Hepatocyte (in vitro differentiated cells): Measurements from ENCODE around the gene WDR90. TPM values are rescaled to one million over a fixed set of nuclear protein-coding genes. Genes with fewer than 3 reads are reported as not detected.

Experiments
- DNase-seq: peaks from one replicate; pipeline ENCODE4 v3.0.0-alpha.2; 2016; ENCODE audit warnings: low spot score
- H2AFZ ChIP-seq: fragments of 200-600 bp; sonication (generic); 2 replicates; pipeline ENCODE4 v1.6.0; 2016; ENCODE audit warnings: antibody characterized with exemption, mild to moderate bottlenecking
- H3K27ac ChIP-seq: fragments of 200-600 bp; sonication (generic); 2 replicates; pipeline ENCODE4 v1.5.1; 2016; ENCODE audit warnings: mild to moderate bottlenecking
- H3K27me3 ChIP-seq: fragments of 200-600 bp; sonication (generic); 2 replicates; pipeline ENCODE4 v1.6.1; 2016
- H3K36me3 ChIP-seq: fragments of 200-600 bp; sonication (generic); replicated peaks from 2 replicates; pipeline ENCODE4 v1.5.1; 2016; ENCODE audit warnings: low read depth; ENCODE audit not compliant: insufficient read depth
- H3K4me1 ChIP-seq: fragments of 200-600 bp; sonication (generic); 2 replicates; pipeline ENCODE4 v1.5.1; 2016; ENCODE audit warnings: mild to moderate bottlenecking, moderate library complexity; ENCODE audit not compliant: insufficient read depth
- H3K4me2 ChIP-seq: fragments of 200-600 bp; sonication (generic); 2 replicates; pipeline ENCODE4 v1.6.0; 2016
- H3K4me3 ChIP-seq: fragments of 200-600 bp; sonication (generic); 2 replicates; pipeline ENCODE4 v1.5.1; 2016; ENCODE audit warnings: mild to moderate bottlenecking
- H3K79me2 ChIP-seq: fragments of 200-600 bp; sonication (generic); 2 replicates; pipeline ENCODE4 v1.6.0; 2017; ENCODE audit warnings: mild to moderate bottlenecking
- H3K9me2 ChIP-seq: fragments of 200-600 bp; sonication (generic); replicated peaks from 2 replicates; pipeline ENCODE4 v1.6.0; 2017; ENCODE audit warnings: mild to moderate bottlenecking; ENCODE audit not compliant: insufficient read depth
- H3K9me3 ChIP-seq: fragments of 200-600 bp; sonication (generic); 2 replicates; pipeline ENCODE4 v1.5.1; 2016; ENCODE audit warnings: low read depth, mild to moderate bottlenecking
- H4K20me1 ChIP-seq: fragments of 200-600 bp; sonication (generic); 2 replicates; pipeline ENCODE4 v1.6.0; 2016; ENCODE audit warnings: mild to moderate bottlenecking; ENCODE audit not compliant: insufficient read depth, poor library complexity, severe bottlenecking
- EZH2 ChIP-seq: fragments of 200-600 bp; sonication (generic); IDR thresholded peaks from 2 replicates; pipeline ENCODE4 v1.6.1; 2016; ENCODE audit warnings: antibody characterized with exemption, mild to moderate bottlenecking, borderline replicate concordance
- EZH2phosphoT487 ChIP-seq: fragments of 200-600 bp; sonication (generic); IDR thresholded peaks from one replicate; pipeline ENCODE4 v1.6.1; 2018; ENCODE audit warnings: antibody characterized with exemption, mild to moderate bottlenecking, low read depth, moderate library complexity; ENCODE audit not compliant: unreplicated experiment, severe bottlenecking
- WGBS: methylation state at CpG from one replicate; pipeline ENCODE4 v1.1.6; 2016; ENCODE audit warnings: low lambda C conversion rate; ENCODE audit errors: missing lambda C conversion rate; 5-methylcytosine and 5-hydroxymethylcytosine counted together
- polyA plus RNA-seq: library from polyadenylated mRNA; unstranded; fragments of >200 nt; fragmentation: Nextera tagmentation; extraction: Ambion mirVana; gene quantifications from 2 replicates; pipeline ENCODE4 v1.2.1, GENCODE V29; 2016
- total RNA-seq: library from RNA; depleted of rRNA; stranded (reverse); fragments of >200 nt; gene quantifications from 2 replicates; pipeline ENCODE4 v1.2.3, GENCODE V29; 2014
- TF ChIP-seq, protein P1 (sequence below): fragments of 200-600 bp; sonication (generic); IDR thresholded peaks from 2 replicates; pipeline ENCODE4 v1.5.1; 2016; ENCODE audit warnings: antibody characterized with exemption, mild to moderate bottlenecking; ENCODE audit not compliant: poor library complexity

Gene WDR90
- total and polyA plus RNA-seq, 2 experiments from 2014 or later, result 14.4 to 25.1 TPM

DNA sequence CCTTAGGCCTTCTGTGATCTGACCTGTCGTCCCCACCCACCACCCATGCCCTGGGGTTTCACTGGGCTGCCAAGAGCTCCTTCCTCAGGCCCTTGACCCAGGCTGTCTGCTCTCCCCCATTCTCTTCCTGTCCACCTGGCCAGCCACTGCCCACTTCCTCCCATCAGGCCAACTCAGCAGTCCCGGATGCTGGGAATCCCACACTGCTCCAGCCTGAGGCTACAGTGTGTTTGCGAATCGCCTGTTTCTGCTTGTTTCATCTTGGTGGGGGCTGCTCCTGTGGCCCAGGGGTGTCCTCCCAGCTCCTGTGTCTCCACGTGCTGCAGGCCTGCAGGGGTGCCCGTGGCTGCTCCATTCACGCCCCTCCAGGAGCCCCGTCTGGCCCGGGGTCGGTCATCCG, 64.9 kb downstream of the WDR90 start:
- Histone ChIP-seq H3K9me2 (no peaks in the 10 kb centered on the region), H3K36me3 (no peaks in the 10 kb centered on the region), H4K20me1 (no peaks in the 10 kb centered on the region), H3K4me3 (no peak overlapping the region), H3K4me2 (no peak overlapping the region), H3K27ac (no peak overlapping the region), H3K79me2 (no peaks in the 10 kb centered on the region), H3K4me1 (peaks cover 11% of the 10 kb centered on the region), H3K9me3 (no peaks in the 10 kb centered on the region), H3K27me3 (peaks cover 37% of the 10 kb centered on the region), H2AFZ (no peak overlapping the region)
- TF ChIP-seq EZH2 (no peak), EZH2phosphoT487 (no peak)
- TF ChIP-seq, protein P1, sequence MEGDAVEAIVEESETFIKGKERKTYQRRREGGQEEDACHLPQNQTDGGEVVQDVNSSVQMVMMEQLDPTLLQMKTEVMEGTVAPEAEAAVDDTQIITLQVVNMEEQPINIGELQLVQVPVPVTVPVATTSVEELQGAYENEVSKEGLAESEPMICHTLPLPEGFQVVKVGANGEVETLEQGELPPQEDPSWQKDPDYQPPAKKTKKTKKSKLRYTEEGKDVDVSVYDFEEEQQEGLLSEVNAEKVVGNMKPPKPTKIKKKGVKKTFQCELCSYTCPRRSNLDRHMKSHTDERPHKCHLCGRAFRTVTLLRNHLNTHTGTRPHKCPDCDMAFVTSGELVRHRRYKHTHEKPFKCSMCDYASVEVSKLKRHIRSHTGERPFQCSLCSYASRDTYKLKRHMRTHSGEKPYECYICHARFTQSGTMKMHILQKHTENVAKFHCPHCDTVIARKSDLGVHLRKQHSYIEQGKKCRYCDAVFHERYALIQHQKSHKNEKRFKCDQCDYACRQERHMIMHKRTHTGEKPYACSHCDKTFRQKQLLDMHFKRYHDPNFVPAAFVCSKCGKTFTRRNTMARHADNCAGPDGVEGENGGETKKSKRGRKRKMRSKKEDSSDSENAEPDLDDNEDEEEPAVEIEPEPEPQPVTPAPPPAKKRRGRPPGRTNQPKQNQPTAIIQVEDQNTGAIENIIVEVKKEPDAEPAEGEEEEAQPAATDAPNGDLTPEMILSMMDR, result no peak
- WGBS, result 87% methylated on average over 11 of the region's 11 CpGs
- DNase-seq, result no peak

DNA sequence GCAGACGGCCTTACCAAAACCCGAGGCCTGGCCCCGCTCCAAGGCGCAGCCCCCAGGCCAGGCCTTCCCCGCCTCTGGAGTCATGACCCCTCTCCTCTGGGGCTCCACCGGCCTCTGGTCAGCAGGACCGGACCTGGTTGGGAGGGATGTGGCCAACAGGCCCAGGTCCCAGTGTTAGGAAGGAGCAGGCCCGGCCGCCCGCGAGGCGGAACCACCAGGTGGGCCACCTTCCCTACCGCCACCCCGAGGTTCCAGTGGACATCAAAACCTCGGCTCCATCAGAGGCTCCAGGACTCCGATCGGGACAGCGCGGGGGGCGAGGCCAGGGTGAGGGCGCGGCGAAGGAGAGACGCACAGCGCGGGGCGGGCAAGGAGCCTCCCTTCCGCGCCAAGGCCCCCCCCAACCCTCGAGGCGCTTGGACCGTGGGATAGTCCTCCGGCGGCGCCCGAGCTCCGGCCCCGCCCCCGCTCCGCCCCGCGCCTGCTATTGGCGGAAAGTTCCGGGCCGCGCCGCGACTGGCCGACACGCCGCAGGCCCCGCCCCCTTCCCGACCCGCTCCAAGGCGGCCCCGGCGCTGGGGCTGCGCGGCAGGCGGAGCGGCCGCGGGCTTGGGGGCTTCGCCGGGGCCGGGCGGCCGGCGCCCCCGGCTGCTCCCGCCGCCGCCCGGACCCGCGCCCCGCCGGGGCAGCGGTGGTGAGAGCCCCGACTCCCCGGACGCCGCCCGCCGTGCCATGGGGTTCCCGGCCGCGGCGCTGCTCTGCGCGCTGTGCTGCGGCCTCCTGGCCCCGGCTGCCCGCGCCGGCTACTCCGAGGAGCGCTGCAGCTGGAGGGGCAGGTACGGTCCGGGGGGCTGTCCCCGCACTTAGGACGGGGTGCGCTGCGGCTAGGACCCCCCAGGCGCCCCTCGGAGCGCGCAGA, 65.7 kb downstream of the WDR90 start, which contains the start of gene METRN:
METRN (plus strand) TSS at position 561 of the 919 bp plus-strand sequence; CDS start at position 733, 172 bp downstream.
- 19% methylated on average over 48 of the region's 108 CpGs for WGBS
- peak within 1 kb of the TSS; percentile 97 for H3K4me2 ChIP-seq
- no peaks in the 10 kb centered on the region for H3K36me3 ChIP-seq
- TF ChIP-seq EZH2 (no peak), EZH2phosphoT487 (no peak)
- TF ChIP-seq, protein P1, result no peak
- no peaks in the 10 kb centered on the region for H3K79me2 ChIP-seq
- DNase-seq, result peak; percentile 95
- no peaks in the 10 kb centered on the region for H3K9me2 ChIP-seq
- H2AFZ ChIP-seq, result peak within 1 kb of the TSS; percentile 45
- no peaks in the 10 kb centered on the region for H3K9me3 ChIP-seq
- peaks cover 30% of the 10 kb centered on the region for H3K27me3 ChIP-seq
- no peak within 1 kb of the TSS for H3K27ac ChIP-seq
- H3K4me1 ChIP-seq, result peaks cover 13% of the 10 kb centered on the region
- H3K4me3 ChIP-seq, result no peak within 1 kb of the TSS
- peaks cover 1% of the 10 kb centered on the region for H4K20me1 ChIP-seq

DNA sequence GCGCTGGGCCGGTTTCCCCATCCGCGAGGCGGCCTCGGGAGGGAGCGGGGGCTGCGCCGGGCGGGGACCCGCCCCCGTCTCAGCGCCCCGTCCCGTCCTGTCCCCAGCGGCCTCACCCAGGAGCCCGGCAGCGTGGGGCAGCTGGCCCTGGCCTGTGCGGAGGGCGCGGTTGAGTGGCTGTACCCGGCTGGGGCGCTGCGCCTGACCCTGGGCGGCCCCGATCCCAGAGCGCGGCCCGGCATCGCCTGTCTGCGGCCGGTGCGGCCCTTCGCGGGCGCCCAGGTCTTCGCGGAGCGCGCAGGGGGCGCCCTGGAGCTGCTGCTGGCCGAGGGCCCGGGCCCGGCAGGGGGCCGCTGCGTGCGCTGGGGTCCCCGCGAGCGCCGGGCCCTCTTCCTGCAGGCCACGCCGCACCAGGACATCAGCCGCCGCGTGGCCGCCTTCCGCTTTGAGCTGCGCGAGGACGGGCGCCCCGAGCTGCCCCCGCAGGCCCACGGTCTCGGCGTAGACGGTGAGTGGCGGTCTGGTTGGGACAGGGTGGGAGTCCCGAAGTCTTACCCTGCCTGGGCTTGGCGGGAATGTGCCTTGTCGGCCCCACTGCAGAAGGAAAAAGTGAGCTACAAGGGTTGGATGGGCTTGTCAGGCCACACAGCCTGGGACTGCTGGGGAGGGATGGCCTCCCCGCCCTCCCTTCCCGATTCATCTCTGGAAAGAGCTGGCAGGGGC, 66.5 kb downstream of the WDR90 start:
- no peaks in the 10 kb centered on the region for H3K79me2 ChIP-seq
- H3K27ac ChIP-seq, result no peak overlapping the region

More for the DNA sequence above, 66.5 kb downstream of the WDR90 start:
- Histone ChIP-seq H2AFZ (peak overlapping the region; percentile 45), H3K9me3 (no peaks in the 10 kb centered on the region), H3K27me3 (peaks cover 23% of the 10 kb centered on the region), H3K9me2 (no peaks in the 10 kb centered on the region), H3K36me3 (no peaks in the 10 kb centered on the region), H3K4me3 (no peak overlapping the region), H4K20me1 (peaks cover 4% of the 10 kb centered on the region), H3K4me1 (peaks cover 19% of the 10 kb centered on the region), H3K4me2 (peak overlapping the region; percentile 97)
- peak; percentile 57 for DNase-seq
- TF ChIP-seq EZH2phosphoT487 (peak; percentile 36), EZH2 (peak; percentile 50)
- TF ChIP-seq, protein P1, result no peak
- WGBS, result 8% methylated on average over 45 of the region's 74 CpGs
